OCI-LY3 (cell line): ENCODE data around the gene CASZ1.

Experiments used
- H2AFZ ChIP-seq: fragments of 200-600, 300-600 bp; shearing (Covaris generic); 2 replicates; pipeline ENCODE4 v1.6.0; 2014; ENCODE audit warnings: antibody characterized with exemption, low read depth, low read length
- H3K27ac ChIP-seq: fragments of 200-600, 300-600 bp; sonication (generic); 2 replicates; pipeline ENCODE4 v1.5.1; 2014; ENCODE audit warnings: mild to moderate bottlenecking, low read length, moderate library complexity, mixed read lengths
- H3K27me3 ChIP-seq: fragments of 200-600, 300-600 bp; sonication (generic); 2 replicates; pipeline ENCODE4 v1.6.1; 2014; ENCODE audit warnings: low read depth, low read length, mixed read lengths
- H3K36me3 ChIP-seq: fragments of 200-600, 300-600 bp; sonication (generic); replicated peaks from 2 replicates; pipeline ENCODE3; 2014; ENCODE audit warnings: low read depth, low read length, mixed read lengths
- H3K4me1 ChIP-seq: fragments of 300-600, 200-600 bp; sonication (generic); 2 replicates; pipeline ENCODE4 v1.6.1; 2014; ENCODE audit warnings: low read length, mixed read lengths
- H3K4me2 ChIP-seq: fragments of 200-600, 300-600 bp; sonication (generic); 2 replicates; pipeline ENCODE4 v1.6.1; 2014; ENCODE audit warnings: low read length, mixed read lengths
- H3K4me3 ChIP-seq: fragments of 300-600, 200-600 bp; sonication (generic); 2 replicates; pipeline ENCODE4 v1.5.1; 2014; ENCODE audit warnings: antibody characterized with exemption, mild to moderate bottlenecking, low read length, moderate library complexity
- H3K79me2 ChIP-seq: fragments of 300-600, 200-600 bp; shearing (Covaris generic); 2 replicates; pipeline ENCODE4 v1.6.1; 2014; ENCODE audit warnings: mild to moderate bottlenecking, low read length, mixed read lengths
- H3K9ac ChIP-seq: fragments of 300-600, 200-600 bp; shearing (Covaris generic); 2 replicates; pipeline ENCODE4 v1.6.0; 2014; ENCODE audit warnings: mild to moderate bottlenecking, low read length, moderate library complexity
- H3K9me3 ChIP-seq: fragments of 200-600, 300-600 bp; shearing (Covaris generic); 2 replicates; pipeline ENCODE4 v1.6.1; 2014; ENCODE audit warnings: low read length, mixed read lengths; ENCODE audit not compliant: insufficient read depth
- H4K20me1 ChIP-seq: fragments of 200-600, 300-600 bp; sonication (generic); 2 replicates; pipeline ENCODE4 v1.6.1; 2016; ENCODE audit warnings: low read length, mixed read lengths; ENCODE audit not compliant: insufficient read depth
- EZH2phosphoT487 ChIP-seq: fragments of 200-600 bp; shearing (Covaris generic); IDR thresholded peaks from 2 replicates; pipeline ENCODE4 v1.6.1; 2018; ENCODE audit warnings: antibody characterized with exemption, mixed run types, low read depth
- TF ChIP-seq, protein P1 (sequence below): fragments of 200-600, 300-600 bp; sonication (generic); IDR thresholded peaks from 2 replicates; pipeline ENCODE4 v1.5.1; 2014; ENCODE audit warnings: antibody characterized with exemption, low read length, low read depth

The CASZ1 gene

GRCh38 chr1:10785728-10786638, 10.5 kb downstream of the CASZ1 start:
- H3K9ac ChIP-seq = no peak overlapping the region
- H3K4me2 ChIP-seq = no peak overlapping the region
- no peaks in the 10 kb centered on the region for H3K79me2 ChIP-seq
- no peaks in the 10 kb centered on the region for H3K9me3 ChIP-seq
- no peak overlapping the region for H2AFZ ChIP-seq
- no peaks in the 10 kb centered on the region for H3K4me1 ChIP-seq
- H3K27me3 ChIP-seq = peaks cover under 1% of the 10 kb centered on the region; the same call in 1 of the 2 replicates
- H4K20me1 ChIP-seq = no peaks in the 10 kb centered on the region
- no peaks in the 10 kb centered on the region for H3K36me3 ChIP-seq
- no peak overlapping the region for H3K27ac ChIP-seq
- H3K4me3 ChIP-seq = no peak overlapping the region
- no peak for TF ChIP-seq EZH2phosphoT487
- TF ChIP-seq, protein P1, sequence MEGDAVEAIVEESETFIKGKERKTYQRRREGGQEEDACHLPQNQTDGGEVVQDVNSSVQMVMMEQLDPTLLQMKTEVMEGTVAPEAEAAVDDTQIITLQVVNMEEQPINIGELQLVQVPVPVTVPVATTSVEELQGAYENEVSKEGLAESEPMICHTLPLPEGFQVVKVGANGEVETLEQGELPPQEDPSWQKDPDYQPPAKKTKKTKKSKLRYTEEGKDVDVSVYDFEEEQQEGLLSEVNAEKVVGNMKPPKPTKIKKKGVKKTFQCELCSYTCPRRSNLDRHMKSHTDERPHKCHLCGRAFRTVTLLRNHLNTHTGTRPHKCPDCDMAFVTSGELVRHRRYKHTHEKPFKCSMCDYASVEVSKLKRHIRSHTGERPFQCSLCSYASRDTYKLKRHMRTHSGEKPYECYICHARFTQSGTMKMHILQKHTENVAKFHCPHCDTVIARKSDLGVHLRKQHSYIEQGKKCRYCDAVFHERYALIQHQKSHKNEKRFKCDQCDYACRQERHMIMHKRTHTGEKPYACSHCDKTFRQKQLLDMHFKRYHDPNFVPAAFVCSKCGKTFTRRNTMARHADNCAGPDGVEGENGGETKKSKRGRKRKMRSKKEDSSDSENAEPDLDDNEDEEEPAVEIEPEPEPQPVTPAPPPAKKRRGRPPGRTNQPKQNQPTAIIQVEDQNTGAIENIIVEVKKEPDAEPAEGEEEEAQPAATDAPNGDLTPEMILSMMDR = no peak

DNA sequence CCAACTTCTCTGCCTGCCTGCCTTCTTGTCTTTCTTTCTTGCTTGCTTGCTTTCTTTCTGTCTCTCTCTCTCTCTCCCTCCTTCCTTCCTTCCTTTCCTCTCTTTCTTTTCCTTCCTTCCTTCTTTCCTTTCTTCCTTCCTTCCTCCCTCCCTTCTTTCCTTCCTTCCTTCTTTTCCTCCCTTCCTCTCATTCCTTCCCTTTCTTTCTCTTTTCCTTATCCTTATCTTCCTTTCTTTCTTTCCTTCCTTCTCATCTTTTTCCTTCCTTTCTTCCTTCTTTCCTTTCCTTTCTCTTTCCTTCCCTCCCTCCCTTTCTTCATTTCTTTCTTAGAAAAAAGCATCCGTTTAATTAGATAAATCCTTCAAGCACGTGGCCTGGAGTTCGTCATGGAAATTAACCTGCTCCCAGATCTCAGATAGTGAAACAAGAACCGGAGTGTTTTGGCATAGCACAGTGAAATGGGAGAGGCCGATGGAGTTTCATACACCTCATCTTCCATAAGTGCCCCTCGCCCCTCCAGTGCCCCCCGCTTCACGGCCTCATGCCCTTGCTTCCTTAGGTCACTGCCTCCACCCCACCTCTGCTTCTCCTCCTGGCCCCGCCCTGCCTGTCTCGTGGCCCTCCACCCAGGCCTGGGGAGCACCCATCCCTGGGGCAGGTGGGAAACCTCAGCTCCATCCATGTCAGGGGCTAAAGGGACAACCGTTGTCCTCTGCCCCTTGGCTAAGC, 11.3 kb downstream of the CASZ1 start:
- Histone ChIP-seq H3K9ac (no peak overlapping the region), H3K27me3 (no peaks in the 10 kb centered on the region), H2AFZ (no peak overlapping the region), H3K9me3 (no peaks in the 10 kb centered on the region), H3K27ac (no peak overlapping the region), H3K4me2 (no peak overlapping the region), H3K36me3 (no peaks in the 10 kb centered on the region), H3K4me1 (no peaks in the 10 kb centered on the region), H4K20me1 (no peaks in the 10 kb centered on the region), H3K4me3 (no peak overlapping the region), H3K79me2 (no peaks in the 10 kb centered on the region)
- TF ChIP-seq EZH2phosphoT487 = no peak
- TF ChIP-seq, protein P1 = no peak

GRCh38 chr1:10782491-10783244, 13.8 kb downstream of the CASZ1 start:
- no peak overlapping the region for H3K4me2 ChIP-seq
- H3K27me3 ChIP-seq = no peaks in the 10 kb centered on the region
- H3K27ac ChIP-seq = no peak overlapping the region
- H2AFZ ChIP-seq = no peak overlapping the region
- H4K20me1 ChIP-seq = no peaks in the 10 kb centered on the region
- H3K9ac ChIP-seq = no peak overlapping the region
- no peaks in the 10 kb centered on the region for H3K36me3 ChIP-seq
- TF ChIP-seq EZH2phosphoT487 = no peak
- TF ChIP-seq, protein P1 = no peak
- no peaks in the 10 kb centered on the region for H3K79me2 ChIP-seq
- H3K4me1 ChIP-seq = no peaks in the 10 kb centered on the region
- no peak overlapping the region for H3K4me3 ChIP-seq
- no peaks in the 10 kb centered on the region for H3K9me3 ChIP-seq
